ENCODE results near the gene VIL1.

The VIL1 gene

GRCh38 chr2:218389333-218390150 is 29.4 kb upstream of the VIL1 start:
- Histone ChIP-seq H3K9me3 (ENCODE audit: insufficient read depth, low read length) (no peaks in the 10 kb centered on the region), H3K36me3 (ENCODE audit: low read length) (no peaks in the 10 kb centered on the region), H3K4me2 (ENCODE audit: low read depth, low read length, poor library complexity, severe bottlenecking) (no peak overlapping the region), H3K79me2 (ENCODE audit: insufficient read depth, low read length) (no peaks in the 10 kb centered on the region), H3F3A (ENCODE audit: insufficient read depth) (no peaks in the 10 kb centered on the region), H4K20me1 (ENCODE audit: low read depth, low read length) (no peaks in the 10 kb centered on the region), H3K9me2 (replicated peaks; ENCODE audit: insufficient read depth, low read length) (no peaks in the 10 kb centered on the region), H3K27me3 (ENCODE audit: low read length) (no peaks in the 10 kb centered on the region), H2AFZ (ENCODE audit: low read depth, low read length, severe bottlenecking) (no peak overlapping the region), H3K4me3 (ENCODE audit: insufficient read depth, low read length, poor library complexity, severe bottlenecking) (no peak overlapping the region), H3K9ac (ENCODE audit: low read length) (no peak overlapping the region), H3K27ac (ENCODE audit: low read depth, low read length) (no peak overlapping the region)
- TF ChIP-seq EZH2phosphoT487 (conservative IDR thresholded peaks at IDR 0.05; ENCODE audit: low read length) (no peak), CTCF (IDR thresholded peaks at IDR 0.05; ENCODE audit: insufficient read depth, low read length, poor library complexity, severe bottlenecking) (no peak)

- Histone ChIP-seq H3K27me3 (ENCODE audit: low read length) (no peaks in the 10 kb centered on the region), H3K27ac (ENCODE audit: low read depth, low read length) (no peak overlapping the region), H3K9ac (ENCODE audit: low read length) (no peak overlapping the region), H3K4me2 (ENCODE audit: low read depth, low read length, poor library complexity, severe bottlenecking) (no peak overlapping the region), H3K9me2 (replicated peaks; ENCODE audit: insufficient read depth, low read length) (no peaks in the 10 kb centered on the region), H3K9me3 (ENCODE audit: insufficient read depth, low read length) (no peaks in the 10 kb centered on the region), H4K20me1 (ENCODE audit: low read depth, low read length) (no peaks in the 10 kb centered on the region), H2AFZ (ENCODE audit: low read depth, low read length, severe bottlenecking) (no peak overlapping the region), H3K36me3 (ENCODE audit: low read length) (no peaks in the 10 kb centered on the region), H3K79me2 (ENCODE audit: insufficient read depth, low read length) (no peaks in the 10 kb centered on the region), H3F3A (ENCODE audit: insufficient read depth) (no peaks in the 10 kb centered on the region), H3K4me3 (ENCODE audit: insufficient read depth, low read length, poor library complexity, severe bottlenecking) (no peak overlapping the region)
- no peak for TF ChIP-seq CTCF (IDR thresholded peaks at IDR 0.05; ENCODE audit: insufficient read depth, low read length, poor library complexity, severe bottlenecking)
- no peak for TF ChIP-seq EZH2phosphoT487 (conservative IDR thresholded peaks at IDR 0.05; ENCODE audit: low read length)
Observed at GRCh38 chr2:218391202-218391601, 27.7 kb upstream of the VIL1 start.

- Histone ChIP-seq H3K9me3 (ENCODE audit: insufficient read depth, low read length) (no peaks in the 10 kb centered on the region), H2AFZ (ENCODE audit: low read depth, low read length, severe bottlenecking) (no peak overlapping the region), H4K20me1 (ENCODE audit: low read depth, low read length) (no peaks in the 10 kb centered on the region), H3K79me2 (ENCODE audit: insufficient read depth, low read length) (no peaks in the 10 kb centered on the region), H3K27me3 (ENCODE audit: low read length) (no peaks in the 10 kb centered on the region), H3K9me2 (replicated peaks; ENCODE audit: insufficient read depth, low read length) (no peaks in the 10 kb centered on the region), H3K27ac (ENCODE audit: low read depth, low read length) (no peak overlapping the region), H3K4me2 (ENCODE audit: low read depth, low read length, poor library complexity, severe bottlenecking) (no peak overlapping the region), H3F3A (ENCODE audit: insufficient read depth) (no peaks in the 10 kb centered on the region), H3K9ac (ENCODE audit: low read length) (no peak overlapping the region), H3K36me3 (ENCODE audit: low read length) (no peaks in the 10 kb centered on the region), H3K4me3 (ENCODE audit: insufficient read depth, low read length, poor library complexity, severe bottlenecking) (no peak overlapping the region)
- no peak for TF ChIP-seq EZH2phosphoT487 (conservative IDR thresholded peaks at IDR 0.05; ENCODE audit: low read length)
- no peak for TF ChIP-seq CTCF (IDR thresholded peaks at IDR 0.05; ENCODE audit: insufficient read depth, low read length, poor library complexity, severe bottlenecking)
Observed at GRCh38 chr2:218392459-218392858, 26.5 kb upstream of the VIL1 start.

All from SU-DHL-6 (cell line).